Vagina (tissue), 2 donors: ENCODE data around the gene CARS2. TPM values are rescaled to one million over a fixed set of nuclear protein-coding genes. Genes with fewer than 3 reads are reported as not detected.

Source experiments
- DNase-seq, 2 donors: peaks; one replicate each; pipeline ENCODE4 v3.0.0-alpha.2; 2017; ENCODE audit errors: extremely low spot score in 2 of 2
- H3K27ac ChIP-seq: fragments of 200-600 bp; sonication (generic); one replicate; pipeline ENCODE4 v1.5.1; 2019
- H3K27me3 ChIP-seq: fragments of 200-600 bp; sonication (generic); one replicate; pipeline ENCODE4 v1.5.1; 2019
- H3K36me3 ChIP-seq, 2 donors: fragments of 200-600 bp; sonication (generic); one replicate each; pipeline ENCODE4 v1.5.1; 2017 to 2019
- H3K4me1 ChIP-seq: fragments of 200-600 bp; sonication (generic); one replicate; pipeline ENCODE4 v1.5.1; 2019
- H3K4me3 ChIP-seq, 2 donors: fragments of 200-600 bp; sonication (generic); 1 replicate in 1 of 2; 2 replicates in 1 of 2; pipeline ENCODE4 v1.5.1; 2016 to 2019
- H3K9me3 ChIP-seq: fragments of 200-600 bp; sonication (generic); one replicate; pipeline ENCODE4 v1.5.1; 2019
- POLR2A ChIP-seq, 2 donors: fragments of 450-650 bp; IDR thresholded peaks; one replicate each; pipeline ENCODE4 v1.6.1; 2017; ENCODE audit warnings: antibody characterized with exemption in 2 of 2, mild to moderate bottlenecking in 2 of 2, moderate library complexity in 2 of 2
- POLR2AphosphoS5 ChIP-seq, 2 donors: sonication (generic); formaldehyde crosslinking; IDR thresholded peaks; one replicate each; pipeline ENCODE4 v1.9.0; 2017; ENCODE audit warnings: antibody characterized with exemption in 2 of 2, mild to moderate bottlenecking in 2 of 2, low read depth in 1 of 2; ENCODE audit not compliant: insufficient read depth in 1 of 2
- intact Hi-C: fragments of 100-400 bp; cut with DNase I; formaldehyde crosslinking; loops from one replicate; pipeline ENCODE4 v1.15.1; 2023
- total RNA-seq: library from RNA; depleted of rRNA; stranded (reverse); fragments of >200 nt; gene quantifications from one replicate; pipeline ENCODE4 v1.2.3, GENCODE V29; 2016
- TF ChIP-seq, protein P1 (sequence below), 3 experiments: fragments of 450-650 bp in 2 of 3; fragments of 200-600 bp in 1 of 3; sonication (generic) in 1 of 3; IDR thresholded peaks; one replicate each; pipeline ENCODE4 v1.5.1; 2017 to 2019; ENCODE audit warnings: antibody characterized with exemption in 3 of 3, mild to moderate bottlenecking in 2 of 3, moderate library complexity in 2 of 3

CARS2 gene
- total RNA-seq, 1 donor from 2014 or later = 65.1 TPM

DNA sequence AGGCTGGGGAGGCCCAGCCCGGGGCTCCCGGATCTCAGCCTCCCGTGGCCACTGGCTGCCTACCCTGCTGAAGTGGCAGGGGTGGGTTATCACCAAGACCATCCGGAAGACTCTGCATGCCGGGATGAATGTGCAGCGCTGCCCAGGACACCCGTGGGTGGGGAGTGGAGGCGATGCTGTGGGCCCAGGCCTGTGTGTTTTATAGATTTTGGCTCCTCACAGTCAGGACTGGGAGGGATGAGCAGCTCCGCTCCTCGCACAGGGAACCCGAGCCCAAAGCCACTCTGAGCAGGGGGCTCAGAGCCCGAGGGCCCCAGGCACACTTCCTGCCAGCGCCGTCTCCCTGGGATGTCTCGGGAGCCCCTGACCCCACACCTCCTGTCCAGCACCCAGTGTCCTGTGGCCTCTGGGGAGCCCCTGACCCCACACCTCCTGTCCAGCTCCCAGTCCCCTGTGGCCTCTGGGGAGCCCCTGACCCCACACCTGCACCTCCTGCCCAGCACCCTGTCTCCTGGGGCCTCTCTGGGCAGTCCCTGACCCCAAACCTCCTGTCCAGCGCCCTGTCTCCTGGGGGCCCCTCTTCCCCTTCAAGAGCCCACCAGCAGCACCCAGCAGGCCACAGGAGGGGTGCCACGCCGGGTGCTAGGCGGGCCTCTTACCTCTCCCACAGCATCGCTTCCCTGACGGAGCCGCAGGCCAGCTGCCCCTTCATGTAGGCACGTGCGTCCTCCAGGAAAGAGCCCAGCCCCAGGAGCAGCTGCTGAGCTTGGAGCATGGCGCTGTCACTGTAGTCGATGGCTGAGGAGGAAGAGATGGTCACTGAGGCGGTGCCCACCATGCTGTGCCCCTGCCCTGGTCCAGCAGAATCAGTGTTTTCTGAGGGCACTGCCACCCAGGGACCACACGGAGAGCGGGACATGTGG lies 59.2 kb downstream of the CARS2 start:
- intact Hi-C loops = no loop called here
- H3K27me3 ChIP-seq = no peaks in the 10 kb centered on the region
- H3K36me3 ChIP-seq = peaks cover 0 to 43% of the 10 kb centered on the region in 2 donors
- no peak overlapping the region for H3K27ac ChIP-seq
- no peak for DNase-seq
- no peak overlapping the region for H3K4me3 ChIP-seq
- no peaks in the 10 kb centered on the region for H3K4me1 ChIP-seq
- no peaks in the 10 kb centered on the region for H3K9me3 ChIP-seq
- TF ChIP-seq POLR2AphosphoS5 (IDR thresholded peaks at IDR 0.05; ENCODE audit: insufficient read depth in 1 of 2, low read depth in 1 of 2) (no peak), POLR2A (IDR thresholded peaks at IDR 0.05) (no peak)
- TF ChIP-seq, protein P1, sequence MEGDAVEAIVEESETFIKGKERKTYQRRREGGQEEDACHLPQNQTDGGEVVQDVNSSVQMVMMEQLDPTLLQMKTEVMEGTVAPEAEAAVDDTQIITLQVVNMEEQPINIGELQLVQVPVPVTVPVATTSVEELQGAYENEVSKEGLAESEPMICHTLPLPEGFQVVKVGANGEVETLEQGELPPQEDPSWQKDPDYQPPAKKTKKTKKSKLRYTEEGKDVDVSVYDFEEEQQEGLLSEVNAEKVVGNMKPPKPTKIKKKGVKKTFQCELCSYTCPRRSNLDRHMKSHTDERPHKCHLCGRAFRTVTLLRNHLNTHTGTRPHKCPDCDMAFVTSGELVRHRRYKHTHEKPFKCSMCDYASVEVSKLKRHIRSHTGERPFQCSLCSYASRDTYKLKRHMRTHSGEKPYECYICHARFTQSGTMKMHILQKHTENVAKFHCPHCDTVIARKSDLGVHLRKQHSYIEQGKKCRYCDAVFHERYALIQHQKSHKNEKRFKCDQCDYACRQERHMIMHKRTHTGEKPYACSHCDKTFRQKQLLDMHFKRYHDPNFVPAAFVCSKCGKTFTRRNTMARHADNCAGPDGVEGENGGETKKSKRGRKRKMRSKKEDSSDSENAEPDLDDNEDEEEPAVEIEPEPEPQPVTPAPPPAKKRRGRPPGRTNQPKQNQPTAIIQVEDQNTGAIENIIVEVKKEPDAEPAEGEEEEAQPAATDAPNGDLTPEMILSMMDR (IDR thresholded peaks at IDR 0.05) = no peak

DNA sequence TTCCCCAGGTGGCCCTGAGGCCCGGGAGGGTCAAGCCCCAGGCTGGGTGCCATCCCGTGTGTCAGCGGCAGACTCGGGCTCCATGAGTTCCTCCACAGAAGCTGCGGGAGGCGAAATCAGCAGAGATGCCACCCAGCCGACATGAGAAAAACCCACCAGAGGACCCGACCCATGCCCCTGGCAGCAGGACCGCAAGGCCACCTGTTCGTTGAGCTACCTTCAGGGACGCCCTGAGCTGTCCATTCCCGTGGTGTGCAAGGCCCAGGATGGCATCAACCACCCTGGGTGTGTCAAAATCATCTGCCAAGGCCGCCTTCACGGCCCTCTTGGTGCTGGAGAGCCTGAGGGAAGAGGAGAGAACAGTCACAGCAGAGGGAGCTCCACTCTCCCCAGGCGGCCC lies 60.2 kb downstream of the CARS2 start:
- intact Hi-C loops = no loop called here
- no peak for DNase-seq
- H3K36me3 ChIP-seq = peaks cover 0 to 49% of the 10 kb centered on the region in 2 donors
- H3K27ac ChIP-seq = no peak overlapping the region
- H3K4me1 ChIP-seq = peaks cover 6% of the 10 kb centered on the region
- H3K4me3 ChIP-seq = no peak overlapping the region
- H3K27me3 ChIP-seq = no peaks in the 10 kb centered on the region
- TF ChIP-seq POLR2AphosphoS5 (IDR thresholded peaks at IDR 0.05; ENCODE audit: insufficient read depth in 1 of 2, low read depth in 1 of 2) (no peak), POLR2A (IDR thresholded peaks at IDR 0.05) (no peak)
- TF ChIP-seq, protein P1 (IDR thresholded peaks at IDR 0.05) = no peak
- H3K9me3 ChIP-seq = no peaks in the 10 kb centered on the region

- no peaks in the 10 kb centered on the region for H3K9me3 ChIP-seq
Measured at GRCh38 chr13:110644892-110645521, 60.9 kb downstream of the CARS2 start.

DNA sequence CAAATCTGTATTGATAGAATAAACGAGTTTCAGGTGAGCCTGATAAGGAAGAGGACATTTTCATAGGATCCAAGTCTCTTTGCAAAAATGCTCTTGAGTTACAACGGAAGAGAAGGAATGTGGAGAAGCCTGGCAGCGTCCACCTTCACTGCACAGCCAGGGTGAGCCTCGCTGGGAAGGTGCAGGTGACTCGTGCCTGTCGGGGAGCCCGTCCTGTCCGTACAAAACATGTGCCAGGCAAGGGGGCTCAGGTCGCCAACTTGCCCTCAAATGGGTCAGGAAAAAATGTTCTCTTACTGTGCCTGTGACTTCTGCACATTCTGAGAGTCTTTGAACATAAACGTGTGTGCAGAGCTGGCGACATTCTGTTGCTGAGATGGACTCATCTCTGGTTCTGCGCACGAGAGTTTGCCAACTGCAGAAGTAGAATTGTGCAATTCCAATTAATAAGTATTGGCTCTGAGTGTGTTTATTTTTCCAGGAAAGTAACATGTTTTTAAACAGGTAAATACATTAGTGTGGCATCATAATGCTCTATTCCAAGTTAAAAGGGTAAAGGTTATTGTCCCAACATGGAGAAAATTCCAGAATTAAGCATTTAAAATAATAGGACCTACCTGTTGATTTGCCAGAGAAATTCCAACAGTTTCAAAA lies 62.0 kb downstream of the CARS2 start:
- TF ChIP-seq, protein P1 (IDR thresholded peaks at IDR 0.05) = no peak
- Histone ChIP-seq H3K4me3 (no peak overlapping the region), H3K4me1 (peaks cover 9% of the 10 kb centered on the region), H3K36me3 (peaks cover 0 to 44% of the 10 kb centered on the region in 2 donors), H3K27me3 (no peaks in the 10 kb centered on the region), H3K9me3 (no peaks in the 10 kb centered on the region), H3K27ac (no peak overlapping the region)
- intact Hi-C loops = no loop called here
- no peak for DNase-seq

More at GRCh38 chr13:110644892-110645521, 60.9 kb downstream of the CARS2 start:
- no peak overlapping the region for H3K4me3 ChIP-seq
- no peaks in the 10 kb centered on the region for H3K27me3 ChIP-seq
- peaks cover 9% of the 10 kb centered on the region for H3K4me1 ChIP-seq
- no peak overlapping the region for H3K27ac ChIP-seq
- no peak for DNase-seq
- intact Hi-C loops = no loop called here
- TF ChIP-seq POLR2A (IDR thresholded peaks at IDR 0.05) (no peak), POLR2AphosphoS5 (IDR thresholded peaks at IDR 0.05; ENCODE audit: insufficient read depth in 1 of 2, low read depth in 1 of 2) (peak in 1 of 2 donors; percentile 18)
- peaks cover 0 to 42% of the 10 kb centered on the region in 2 donors for H3K36me3 ChIP-seq

GRCh38 chr13:110643324-110643723 lies 62.6 kb downstream of the CARS2 start:
- H3K36me3 ChIP-seq = peaks cover 0 to 49% of the 10 kb centered on the region in 2 donors
- no peaks in the 10 kb centered on the region for H3K27me3 ChIP-seq
- H3K4me1 ChIP-seq = peaks cover 9% of the 10 kb centered on the region
- no peak overlapping the region for H3K27ac ChIP-seq
- intact Hi-C loops = no loop called here
- no peak for TF ChIP-seq POLR2AphosphoS5 (IDR thresholded peaks at IDR 0.05; ENCODE audit: insufficient read depth in 1 of 2, low read depth in 1 of 2)
- no peak for TF ChIP-seq POLR2A (IDR thresholded peaks at IDR 0.05)
- TF ChIP-seq, protein P1 (IDR thresholded peaks at IDR 0.05) = no peak
- H3K4me3 ChIP-seq = no peak overlapping the region
- no peak for DNase-seq
- no peaks in the 10 kb centered on the region for H3K9me3 ChIP-seq
